ENCODE data around the gene CDH24.

DNA sequence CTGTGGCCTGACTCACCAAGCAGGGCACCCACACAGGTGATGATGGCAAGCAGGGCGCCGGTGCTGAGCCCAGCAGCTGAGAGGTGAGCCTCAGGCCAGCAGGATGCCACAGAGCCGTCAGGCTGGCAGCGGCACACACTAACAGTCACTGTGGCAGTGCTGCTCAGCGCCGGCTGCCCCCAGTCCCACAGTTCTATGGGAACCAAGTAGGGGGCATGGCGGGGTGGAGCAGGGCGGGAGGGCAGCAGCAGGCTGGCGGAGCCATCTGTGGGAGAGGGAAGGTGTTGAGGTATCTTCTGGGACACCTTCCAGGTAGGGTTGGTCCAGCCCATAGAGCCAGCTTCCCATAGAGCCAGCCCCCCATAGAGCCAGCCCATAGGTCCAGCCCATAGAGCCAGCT lies 8.3 kb downstream of the CDH24 start:
- no peak for TF ChIP-seq TAF1 (IDR thresholded peaks at IDR 0.05; ENCODE audit: borderline replicate concordance, low read depth, low read length)
- TF ChIP-seq POLR2A (IDR thresholded peaks at IDR 0.05; ENCODE audit: low read depth, low read length) = no peak
- no peak for TF ChIP-seq POLR2AphosphoS5 (IDR thresholded peaks at IDR 0.05; ENCODE audit: low read depth, low read length)
